ENCODE results near the gene FMN2. TPM values are rescaled to one million over a fixed set of nuclear protein-coding genes. Genes with fewer than 3 reads are reported as not detected.

Gene FMN2
- total RNA-seq, 4 donors from 2014 or later: 3.6 to 35.5 (median 5.6) TPM

- Histone ChIP-seq H3K9me3 (no peaks in the 10 kb centered on the region), H3K4me3 (no peak overlapping the region), H3K36me3 (no peaks in the 10 kb centered on the region), H3K27me3 (no peaks in the 10 kb centered on the region), H3K27ac (no peak overlapping the region), H3K4me1 (no peaks in the 10 kb centered on the region)
- intact Hi-C loops (cut with DNase I; ENCODE audit: low total_unique reads): no loop called here
- 12 to 30% methylated on average over 2 of the region's 2 CpGs for WGBS, 2 donors (ENCODE audit: low coverage in 1 of 2)
- in situ Hi-C loops (cut with MboI; ENCODE audit: low pct_ligation_motif_present in 1 of 4, low pct_unique_long_range_greater_than_20kb in 1 of 4, low sequenced_read_pairs in 3 of 4): no loop called here
- TF ChIP-seq EP300 (IDR thresholded peaks at IDR 0.05; ENCODE audit: low read depth): no peak
- no peak for TF ChIP-seq POLR2AphosphoS5 (IDR thresholded peaks at IDR 0.05)
- no peak for TF ChIP-seq CTCF (IDR thresholded peaks at IDR 0.05)
- TF ChIP-seq POLR2A (IDR thresholded peaks at IDR 0.05): no peak
- DNase-seq: no peak
These were observed 202.0 kb downstream of the FMN2 start for GRCh38 chr1:240293706-240294105.

GRCh38 chr1:240294566-240294965 is 202.9 kb downstream of the FMN2 start:
- Histone ChIP-seq H3K9me3 (no peaks in the 10 kb centered on the region), H3K36me3 (no peaks in the 10 kb centered on the region), H3K4me3 (no peak overlapping the region), H3K27ac (no peak overlapping the region), H3K4me1 (no peaks in the 10 kb centered on the region), H3K27me3 (no peaks in the 10 kb centered on the region)
- WGBS, 2 donors (ENCODE audit: low coverage in 1 of 2): 49% methylated on average over 3 of the region's 3 CpGs; no CpG with 5 or more reads in 1 of the 2 donors
- in situ Hi-C loops (cut with MboI; ENCODE audit: low pct_ligation_motif_present in 1 of 4, low pct_unique_long_range_greater_than_20kb in 1 of 4, low sequenced_read_pairs in 3 of 4): no loop called here
- DNase-seq: no peak
- TF ChIP-seq EP300 (IDR thresholded peaks at IDR 0.05; ENCODE audit: low read depth) (no peak), POLR2A (IDR thresholded peaks at IDR 0.05) (no peak), CTCF (IDR thresholded peaks at IDR 0.05) (no peak), POLR2AphosphoS5 (IDR thresholded peaks at IDR 0.05) (no peak)
- intact Hi-C loops (cut with DNase I; ENCODE audit: low total_unique reads): no loop called here

- Histone ChIP-seq H3K27me3 (no peaks in the 10 kb centered on the region), H3K4me1 (no peaks in the 10 kb centered on the region), H3K27ac (no peak overlapping the region), H3K36me3 (no peaks in the 10 kb centered on the region), H3K4me3 (no peak overlapping the region), H3K9me3 (no peaks in the 10 kb centered on the region)
- intact Hi-C loops (cut with DNase I; ENCODE audit: low total_unique reads): no loop called here
- no peak for DNase-seq
- WGBS, 2 donors (ENCODE audit: low coverage in 1 of 2): 70 to 88% methylated on average over 2 of the region's 2 CpGs
- no peak for TF ChIP-seq EP300 (IDR thresholded peaks at IDR 0.05; ENCODE audit: low read depth)
- TF ChIP-seq CTCF (IDR thresholded peaks at IDR 0.05): no peak
- no peak for TF ChIP-seq POLR2AphosphoS5 (IDR thresholded peaks at IDR 0.05)
- no peak for TF ChIP-seq POLR2A (IDR thresholded peaks at IDR 0.05)
- in situ Hi-C loops (cut with MboI; ENCODE audit: low pct_ligation_motif_present in 1 of 4, low pct_unique_long_range_greater_than_20kb in 1 of 4, low sequenced_read_pairs in 3 of 4): no loop called here
These were observed 204.1 kb downstream of the FMN2 start for GRCh38 chr1:240295811-240296210.

- DNase-seq: no peak
- WGBS, 2 donors (ENCODE audit: low coverage in 1 of 2): 65 to 68% methylated on average over 2 to 5 of the region's 5 CpGs
- intact Hi-C loops (cut with DNase I; ENCODE audit: low total_unique reads): no loop called here
- Histone ChIP-seq H3K27me3 (no peaks in the 10 kb centered on the region), H3K27ac (no peak overlapping the region), H3K9me3 (no peaks in the 10 kb centered on the region), H3K4me3 (no peak overlapping the region), H3K4me1 (no peaks in the 10 kb centered on the region), H3K36me3 (no peaks in the 10 kb centered on the region)
- TF ChIP-seq POLR2AphosphoS5 (IDR thresholded peaks at IDR 0.05) (no peak), EP300 (IDR thresholded peaks at IDR 0.05; ENCODE audit: low read depth) (no peak), CTCF (IDR thresholded peaks at IDR 0.05) (no peak), POLR2A (IDR thresholded peaks at IDR 0.05) (no peak)
- in situ Hi-C loops (cut with MboI; ENCODE audit: low pct_ligation_motif_present in 1 of 4, low pct_unique_long_range_greater_than_20kb in 1 of 4, low sequenced_read_pairs in 3 of 4): no loop called here
These were observed 212.8 kb downstream of the FMN2 start for GRCh38 chr1:240304466-240304865.
